Fibroblast of skin of abdomen (primary cell): ENCODE data around the gene MYL11.
"Not testable (repeated sequence)": the region's sequence is repeated elsewhere in the genome, so short reads cannot be mapped to it uniquely, and the experiment has no call there.

Experiments
- DNase-seq: peaks from one replicate; pipeline ENCODE4 v3.0.0-alpha.2; 2013

The MYL11 gene

GRCh38 chr16:30371248-30371816 is 3.3 kb upstream of the MYL11 start:
- DNase-seq = no peak

- no peak for DNase-seq
Measured at GRCh38 chr16:30372038-30372712, 2.4 kb upstream of the MYL11 start.

- no peak for DNase-seq
Measured at GRCh38 chr16:30372725-30373124, 1.9 kb upstream of the MYL11 start.

GRCh38 chr16:30375864-30376263 is 1.3 kb downstream of the MYL11 start:
- DNase-seq = no peak

- DNase-seq = no peak
Measured at GRCh38 chr16:30376461-30376902, 1.9 kb downstream of the MYL11 start.

- no peak for DNase-seq
Measured at GRCh38 chr16:30377050-30377811, 2.6 kb downstream of the MYL11 start.

GRCh38 chr16:30377812-30378235 is 3.2 kb downstream of the MYL11 start:
- peak; percentile 90 for DNase-seq

- DNase-seq = peak; percentile 98
Measured at GRCh38 chr16:30378236-30379157, 3.9 kb downstream of the MYL11 start.

- DNase-seq = no peak
Measured at GRCh38 chr16:30379158-30379783, 4.7 kb downstream of the MYL11 start.

GRCh38 chr16:30380072-30380802 is 5.6 kb downstream of the MYL11 start:
- no peak for DNase-seq

- DNase-seq = no peak
Measured at GRCh38 chr16:30380803-30381208, 6.2 kb downstream of the MYL11 start.

GRCh38 chr16:30381291-30382041 is 6.9 kb downstream of the MYL11 start:
- DNase-seq = no peak

- no peak for DNase-seq
Measured at GRCh38 chr16:30382111-30382881, 7.7 kb downstream of the MYL11 start, which contains the start of gene SEPTIN1. SEPTIN1 (minus strand) TSS chr16:30382561; CDS start chr16:30382542, 19 bp downstream.

- DNase-seq = no peak
Measured at GRCh38 chr16:30383521-30383920, 8.9 kb downstream of the MYL11 start.

GRCh38 chr16:30394592-30395154 is 20.1 kb downstream of the MYL11 start:
- peak; percentile 12 for DNase-seq

- peak; percentile 88 for DNase-seq
Measured at GRCh38 chr16:30395155-30395991, 20.8 kb downstream of the MYL11 start, which contains the start of gene ZNF48. ZNF48 (plus strand) TSS chr16:30395420; CDS start chr16:30395795, 375 bp downstream.

GRCh38 chr16:30395992-30396585 is 21.5 kb downstream of the MYL11 start:
- DNase-seq = no peak

- DNase-seq = not testable (repeated sequence)
Measured at GRCh38 chr16:30396627-30397026, 22.0 kb downstream of the MYL11 start.
